H1 (cell line): Measurements from ENCODE around the gene SCGB1A1. TPM values are rescaled to one million over a fixed set of nuclear protein-coding genes. Genes with fewer than 3 reads are reported as not detected.

Experiments
- CTCF ChIA-PET: fragments of 300-600 bp; sonication (Branson Sonifier 250); formaldehyde crosslinking; loops from one replicate; lab custom pipeline; 2021; ENCODE audit not compliant: partially characterized antibody; lab: Charles Lee
- POLR2A ChIA-PET: fragments of 300-600 bp; sonication (Branson Sonifier 250); formaldehyde crosslinking; loops from one replicate; lab custom pipeline; 2021; ENCODE audit warnings: inconsistent platforms; ENCODE audit not compliant: partially characterized antibody; lab: Charles Lee
- DNase-seq, 2 experiments: peaks; one replicate each; pipeline versions ENCODE4 v3.0.0 to v3.0.0-alpha.2; 2010 to 2022; ENCODE audit warnings: low spot score in 2 of 2, low read depth in 1 of 2, mixed read lengths in 1 of 2
- FAIRE-seq: peaks from 2 replicates; lab custom pipeline; 2011; peaks lifted over from hg19 to GRCh38; lab: Jason Lieb, UNC
- H2AFZ ChIP-seq: 2 replicates; pipeline ENCODE4 v1.8.1; 2012; ENCODE audit warnings: low read length, inconsistent platforms
- H2AK5ac ChIP-seq: 2 replicates; pipeline ENCODE4 v1.6.1; 2013; ENCODE audit warnings: low read depth, low read length
- H2BK120ac ChIP-seq: replicated peaks from 2 replicates; pipeline ENCODE3; 2013; ENCODE audit warnings: low read depth, low read length, inconsistent platforms
- H2BK12ac ChIP-seq: 2 replicates; pipeline ENCODE4 v1.6.1; 2013; ENCODE audit warnings: low read depth, low read length
- H2BK15ac ChIP-seq: 2 replicates; pipeline ENCODE4 v1.6.1; 2013; ENCODE audit warnings: low read length
- H2BK20ac ChIP-seq: 2 replicates; pipeline ENCODE4 v1.6.1; 2013; ENCODE audit warnings: low read length
- H2BK5ac ChIP-seq: 2 replicates; pipeline ENCODE4 v1.6.1; 2013; ENCODE audit warnings: low read depth, low read length
- H3K14ac ChIP-seq: 2 replicates; pipeline ENCODE4 v1.6.1; 2013; ENCODE audit warnings: inconsistent platforms; ENCODE audit not compliant: insufficient read length
- H3K18ac ChIP-seq: 2 replicates; pipeline ENCODE4 v1.6.1; 2013; ENCODE audit warnings: low read length; ENCODE audit errors: extremely low read depth
- H3K23ac ChIP-seq: 2 replicates; pipeline ENCODE4 v1.6.1; 2013; ENCODE audit warnings: inconsistent platforms; ENCODE audit not compliant: insufficient read length
- H3K23me2 ChIP-seq: 2 replicates; pipeline ENCODE4 v1.6.1; 2013; ENCODE audit warnings: low read depth, low read length
- H3K27ac ChIP-seq: 2 replicates; pipeline ENCODE4 v1.6.1; 2011; ENCODE audit warnings: low read depth, low read length, inconsistent platforms
- H3K27me3 ChIP-seq, 4 experiments: replicated peaks in 1 of 4; 1 replicate in 1 of 4; 2 replicates in 3 of 4; pipeline versions ENCODE4 v1.6.1 to v1.8.1; 2011 to 2013; ENCODE audit warnings: low read length in 3 of 4, mild to moderate bottlenecking in 3 of 4, inconsistent platforms in 2 of 4, mixed read lengths in 2 of 4, moderate library complexity in 1 of 4; ENCODE audit not compliant: control insufficient read depth in 3 of 4, insufficient read depth in 3 of 4; ENCODE audit errors: extremely low read depth in 1 of 4
- H3K36me3 ChIP-seq, 4 experiments: 2 replicates each; pipeline versions ENCODE4 v1.6.1 to v1.8.1; 2011 to 2013; ENCODE audit warnings: mild to moderate bottlenecking in 4 of 4, low read length in 3 of 4, moderate library complexity in 2 of 4, control low read depth in 1 of 4, inconsistent platforms in 1 of 4; ENCODE audit not compliant: insufficient read depth in 4 of 4, control insufficient read depth in 2 of 4
- H3K4ac ChIP-seq: replicated peaks from 2 replicates; pipeline ENCODE3; 2013; ENCODE audit warnings: low read length, low read depth, mixed read lengths, inconsistent platforms; ENCODE audit not compliant: insufficient read length
- H3K4me1 ChIP-seq, 4 experiments: replicated peaks in 1 of 4; 1 replicate in 1 of 4; 2 replicates in 3 of 4; pipeline versions ENCODE4 v1.6.1 to v1.8.1; 2011 to 2013; ENCODE audit warnings: low read length in 3 of 4, inconsistent platforms in 2 of 4, mixed read lengths in 1 of 4; ENCODE audit not compliant: insufficient read depth in 4 of 4, control insufficient read depth in 3 of 4
- H3K4me2 ChIP-seq, 2 experiments: 2 replicates each; pipeline versions ENCODE4 v1.6.1 to v1.8.1; 2011 to 2013; ENCODE audit warnings: low read depth in 2 of 2, low read length in 2 of 2, control low read depth in 1 of 2, inconsistent platforms in 1 of 2, mild to moderate bottlenecking in 1 of 2; ENCODE audit not compliant: insufficient read depth in 1 of 2
- H3K4me3 ChIP-seq, 4 experiments: fragments of 200-600, 300-600 bp in 1 of 4; sonication (generic), shearing (Covaris generic), sonication (Bioruptor Twin) in 1 of 4; 2 replicates each; pipeline versions ENCODE4 v1.5.1 to v1.8.1; 2011 to 2016; ENCODE audit warnings: low read length in 4 of 4, low read depth in 3 of 4, control low read depth in 2 of 4, inconsistent platforms in 2 of 4, mild to moderate bottlenecking in 2 of 4, mixed read lengths in 1 of 4, moderate library complexity in 1 of 4; ENCODE audit not compliant: insufficient read depth in 2 of 4; ENCODE audit errors: extremely low read depth in 1 of 4
- H3K56ac ChIP-seq: replicated peaks from 2 replicates; pipeline ENCODE3; 2013; ENCODE audit warnings: low read depth, mild to moderate bottlenecking, mixed read lengths, low read length, inconsistent platforms; ENCODE audit not compliant: insufficient read length
- H3K79me1 ChIP-seq: 2 replicates; pipeline ENCODE4 v1.6.1; 2013; ENCODE audit warnings: low read depth, low read length, control low read depth
- H3K79me2 ChIP-seq, 2 experiments: 2 replicates each; pipeline versions ENCODE4 v1.6.1 to v1.8.1; 2012 to 2013; ENCODE audit warnings: low read length in 2 of 2, mild to moderate bottlenecking in 2 of 2, inconsistent platforms in 1 of 2; ENCODE audit not compliant: insufficient read depth in 2 of 2, control insufficient read depth in 1 of 2
- H3K9ac ChIP-seq, 4 experiments: replicated peaks in 1 of 4; 1 replicate in 1 of 4; 2 replicates in 3 of 4; pipeline versions ENCODE4 v1.6.1 to v1.8.1; 2011 to 2013; ENCODE audit warnings: low read depth in 3 of 4, low read length in 3 of 4, control low read depth in 2 of 4, mild to moderate bottlenecking in 2 of 4, moderate library complexity in 2 of 4, inconsistent platforms in 1 of 4; ENCODE audit errors: extremely low read depth in 1 of 4
- H3K9me3 ChIP-seq, 2 experiments: 2 replicates each; pipeline versions ENCODE4 v1.6.1 to v1.8.1; 2012 to 2013; ENCODE audit warnings: mild to moderate bottlenecking in 2 of 2, moderate library complexity in 2 of 2, control low read depth in 1 of 2, inconsistent platforms in 1 of 2, low read depth in 1 of 2, low read length in 1 of 2, mixed read lengths in 1 of 2; ENCODE audit not compliant: insufficient read depth in 2 of 2
- H4K20me1 ChIP-seq, 2 experiments: replicated peaks in 1 of 2; 2 replicates each; pipeline versions ENCODE3 to v1.8.1; 2011 to 2013; ENCODE audit warnings: inconsistent platforms in 2 of 2, low read length in 2 of 2, mild to moderate bottlenecking in 1 of 2; ENCODE audit not compliant: insufficient read depth in 2 of 2, control insufficient read depth in 1 of 2
- H4K5ac ChIP-seq: 2 replicates; pipeline ENCODE4 v1.6.1; 2013; ENCODE audit warnings: low read length, low read depth, mixed read lengths, inconsistent platforms; ENCODE audit not compliant: insufficient read length
- H4K8ac ChIP-seq: 2 replicates; pipeline ENCODE4 v1.8.0; 2013; ENCODE audit warnings: mild to moderate bottlenecking, moderate library complexity, low read length, inconsistent platforms; ENCODE audit not compliant: insufficient read depth; ENCODE audit errors: extremely low read depth
- H4K91ac ChIP-seq: replicated peaks from 2 replicates; pipeline ENCODE3; 2013; ENCODE audit warnings: low read length, mixed read lengths, inconsistent platforms; ENCODE audit not compliant: insufficient read length
- ATF2 ChIP-seq: IDR thresholded peaks from 2 replicates; pipeline ENCODE4 v1.6.1; 2012; ENCODE audit warnings: low read length, inconsistent platforms
- HDAC2 ChIP-seq, 2 experiments: fragments of 300-600 bp in 1 of 2; sonication (generic) in 1 of 2; IDR thresholded peaks; 2 replicates each; pipeline ENCODE4 v1.6.1; 2011 to 2012; ENCODE audit warnings: low read depth in 2 of 2, low read length in 2 of 2, mild to moderate bottlenecking in 2 of 2, moderate library complexity in 2 of 2, borderline replicate concordance in 1 of 2, inconsistent platforms in 1 of 2
- KDM4A ChIP-seq: IDR thresholded peaks from one replicate; pipeline ENCODE4 v1.7.1; 2012; ENCODE audit warnings: low read depth, mild to moderate bottlenecking, moderate library complexity, low read length, inconsistent platforms; ENCODE audit not compliant: severe bottlenecking
- NANOG ChIP-seq: IDR thresholded peaks from 2 replicates; pipeline ENCODE4 v1.6.1; 2011; ENCODE audit warnings: low read length, low read depth, mild to moderate bottlenecking, inconsistent platforms; ENCODE audit not compliant: insufficient read depth, poor library complexity, severe bottlenecking
- RBBP5 ChIP-seq: IDR thresholded peaks from 2 replicates; pipeline ENCODE4 v1.7.1; 2012; ENCODE audit warnings: low read depth, mild to moderate bottlenecking, inconsistent platforms, low read length, moderate library complexity, borderline replicate concordance
- RNF2 ChIP-seq: fragments of 200-900, 300-1000 bp; sonication (generic); IDR thresholded peaks from 2 replicates; pipeline ENCODE4 v1.7.1; 2016; ENCODE audit warnings: borderline replicate concordance, low read depth, mild to moderate bottlenecking, antibody characterized with exemption, low read length; ENCODE audit not compliant: poor library complexity, severe bottlenecking; ENCODE audit errors: missing control alignments
- SP4 ChIP-seq: IDR thresholded peaks from 2 replicates; pipeline ENCODE4 v1.6.1; 2012; ENCODE audit warnings: low read length, inconsistent platforms
- SRF ChIP-seq: IDR thresholded peaks from 2 replicates; pipeline ENCODE4 v1.6.1; 2011; ENCODE audit warnings: mild to moderate bottlenecking, low read depth, low read length, moderate library complexity
- WGBS, 2 experiments: shearing (Covaris generic) in 1 of 2; methylation state at CpG; one replicate each; pipeline versions ENCODE4 v1.1.6 to v1.1.7; 2013 to 2015; ENCODE audit warnings: low lambda C conversion rate in 2 of 2, mixed read lengths in 2 of 2, inconsistent platforms in 1 of 2, low coverage in 1 of 2, missing lambda C conversion rate in 1 of 2; ENCODE audit not compliant: insufficient replicate concordance in 2 of 2, insufficient coverage in 1 of 2, insufficient read length in 1 of 2; ENCODE audit errors: extremely low coverage in 1 of 2, missing lambda C conversion rate in 1 of 2; 5-methylcytosine and 5-hydroxymethylcytosine counted together
- polyA plus RNA-seq, 7 experiments: library from polyadenylated mRNA; depleted of rRNA in 3 of 7; stranded (reverse) in 5 of 7; unstranded in 2 of 7; fragments of >200 nt in 5 of 7; fragments of 200-250 nt in 2 of 7; gene quantifications; 1 replicate in 5 of 7; 2 replicates in 1 of 7; 4 replicates in 1 of 7; pipeline versions ENCODE4 v1.2.1 to v1.2.3, GENCODE V29; 2011 to 2013; ENCODE audit warnings: missing spikeins in 2 of 7, mixed read lengths in 2 of 7
- total RNA-seq: library from RNA; stranded (reverse); fragmentation: NEBNext Ultra II Directional; extraction: Animal tissue kit (Norgen Biotek cat#: 25700); gene quantifications from 2 replicates; pipeline ENCODE4 v1.2.1, GENCODE V29; 2021
- TF ChIP-seq, protein P1 (sequence below): IDR thresholded peaks from 2 replicates; pipeline ENCODE4 v1.6.1; 2012; ENCODE audit warnings: inconsistent platforms

The SCGB1A1 gene
- total and polyA plus RNA-seq, 2 of the 8 experiments (the other 6 are each of a cell fraction or from before 2014, with no cell fraction given): not detected

DNA sequence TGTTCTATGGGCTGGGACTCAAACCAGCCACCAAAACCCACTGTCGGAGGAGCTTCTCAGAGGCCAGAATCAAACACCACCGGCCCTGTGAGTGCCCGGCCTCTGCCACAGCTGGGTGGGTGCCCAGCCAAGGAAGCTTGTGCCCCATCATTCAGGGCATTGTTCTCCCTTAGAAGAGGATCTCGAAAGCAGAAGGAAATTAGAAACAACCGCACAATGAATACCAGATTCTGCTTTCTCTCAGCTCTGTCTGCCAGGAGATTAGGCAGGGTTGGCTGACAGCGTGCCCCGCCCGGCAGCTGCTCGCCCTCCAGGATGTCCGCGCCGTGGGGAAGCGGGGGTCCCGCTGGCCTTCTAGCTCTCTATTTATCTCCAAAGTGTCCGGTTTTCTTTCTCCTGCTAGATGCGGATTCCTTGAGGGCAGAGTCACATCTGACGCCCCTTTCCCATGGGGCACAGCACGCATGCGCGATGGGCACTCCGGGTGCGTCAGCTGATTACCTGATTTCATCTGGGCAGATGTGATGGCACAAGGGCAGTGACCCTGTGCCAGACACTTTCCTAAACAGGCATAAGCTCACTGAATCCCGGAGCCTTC is 25.5 kb downstream of the SCGB1A1 start:
- Histone ChIP-seq H2BK120ac (no peak overlapping the region), H3K79me1 (no peaks in the 10 kb centered on the region), H2BK20ac (no peak overlapping the region), H3K9ac (no peak overlapping the region), H3K23ac (no peak overlapping the region), H3K4me2 (no peak overlapping the region; a peak in 1 of 4 replicates), H2AK5ac (no peak overlapping the region), H4K5ac (no peak overlapping the region), H2BK12ac (0 out of 2 replicates have a peak overlapping the region, but pooled peaks have one; percentile 17), H4K8ac (peak overlapping the region; percentile 40; the same call in 1 of the 2 replicates), H3K79me2 (no peaks in the 10 kb centered on the region), H3K56ac (no peak overlapping the region), H3K9me3 (no peaks in the 10 kb centered on the region), H3K36me3 (no peaks in the 10 kb centered on the region), H3K18ac (no peak overlapping the region; the same call in 1 of the 2 replicates), H2BK5ac (no peak overlapping the region), H2BK15ac (no peak overlapping the region), H4K91ac (no peak overlapping the region), H3K4me1 (peaks cover 0 to 6% (median 0%) of the 10 kb centered on the region in 4 experiments; a peak in 2 of 7 replicates), H2AFZ (no peak overlapping the region), H3K27me3 (no peaks in the 10 kb centered on the region), H3K27ac (no peak overlapping the region), H4K20me1 (no peaks in the 10 kb centered on the region), H3K4ac (no peak overlapping the region), H3K4me3 (no peak overlapping the region; a peak in 1 of 8 replicates), H3K23me2 (no peaks in the 10 kb centered on the region), H3K14ac (no peak overlapping the region)
- ChIA-PET CTCF (interaction anchor here (0.6 to 2.6 kb wide), 12 partner anchors 9 to 116 kb away, joined by 3 to 21 read pairs (median 4); no protein-coding TSS in a partner anchor), POLR2A (interaction anchor here (0.9 to 2.2 kb wide), 3 partner anchors 14 to 111 kb away, joined by 3 to 7 read pairs (median 5); no protein-coding TSS in a partner anchor)
- WGBS, 2 experiments: 85% methylated on average over 23 of the region's 23 CpGs; no CpG with 5 or more reads in 1 of the 2 experiments
- FAIRE-seq (no peak), DNase-seq (no peak)
- TF ChIP-seq SP4 (no peak), ATF2 (no peak), RBBP5 (no peak), HDAC2 (IDR thresholded peaks at IDR 0.05; ENCODE audit: borderline replicate concordance in 1 of 2, low read depth in 2 of 2, low read length in 2 of 2) (no peak), KDM4A (no peak), RNF2 (no peak), NANOG (no peak), SRF (no peak)
- TF ChIP-seq, protein P1, sequence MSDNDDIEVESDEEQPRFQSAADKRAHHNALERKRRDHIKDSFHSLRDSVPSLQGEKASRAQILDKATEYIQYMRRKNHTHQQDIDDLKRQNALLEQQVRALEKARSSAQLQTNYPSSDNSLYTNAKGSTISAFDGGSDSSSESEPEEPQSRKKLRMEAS: no peak
